Fibroblast of upper back skin (primary cell): Measurements from ENCODE around the gene PMP22.
"Not testable (repeated sequence)": the region's sequence is repeated elsewhere in the genome, so short reads cannot be mapped to it uniquely, and the experiment has no call there.

Experiments
- DNase-seq: peaks from one replicate; pipeline ENCODE4 v3.0.0-alpha.2; 2013

PMP22 gene

GRCh38 chr17:15200574-15200973, 64.6 kb downstream of the PMP22 start:
- not testable (repeated sequence) for DNase-seq

DNA sequence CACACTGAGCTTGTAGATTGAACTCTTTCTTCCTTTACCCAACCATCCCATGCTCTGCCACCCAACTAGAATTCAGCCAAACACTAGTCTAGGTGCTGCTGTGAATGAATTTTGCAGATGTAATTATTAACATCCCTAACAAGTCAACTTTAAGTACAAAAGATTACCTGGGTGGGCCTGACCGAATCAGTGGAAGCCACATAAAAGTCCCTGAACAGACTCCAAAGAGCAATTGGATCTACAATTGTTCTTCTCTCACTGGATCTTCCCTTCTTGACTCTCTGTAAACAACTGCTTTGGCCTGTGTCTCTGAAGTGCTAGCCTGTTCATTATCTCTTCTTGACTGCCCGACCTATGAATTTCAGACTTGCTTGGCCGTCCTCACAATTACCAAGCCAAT, 67.9 kb downstream of the PMP22 start:
- no peak for DNase-seq

DNA sequence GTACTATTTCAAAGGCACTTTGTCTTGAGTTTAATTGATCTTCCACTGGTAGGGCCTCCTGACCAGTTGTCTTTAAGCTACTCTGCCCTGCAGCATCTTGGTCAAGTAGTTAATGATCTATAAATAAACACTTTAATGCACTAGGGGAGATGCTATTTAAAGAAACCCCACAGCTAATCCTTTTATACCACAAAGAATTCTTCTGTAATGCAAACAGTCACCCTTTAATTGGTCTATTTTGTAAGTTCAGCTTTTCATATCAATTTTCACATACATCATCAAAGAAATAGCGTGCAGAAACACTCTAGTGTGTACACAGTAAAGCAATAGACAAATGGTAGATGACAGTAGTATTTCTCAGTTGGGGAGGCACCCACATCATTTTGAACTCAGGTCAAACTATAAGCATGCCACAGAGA, 70.3 kb downstream of the PMP22 start:
- DNase-seq: peak; percentile 51

- peak; percentile 81 for DNase-seq
Observed at GRCh38 chr17:15185625-15185991, 79.5 kb downstream of the PMP22 start.

DNA sequence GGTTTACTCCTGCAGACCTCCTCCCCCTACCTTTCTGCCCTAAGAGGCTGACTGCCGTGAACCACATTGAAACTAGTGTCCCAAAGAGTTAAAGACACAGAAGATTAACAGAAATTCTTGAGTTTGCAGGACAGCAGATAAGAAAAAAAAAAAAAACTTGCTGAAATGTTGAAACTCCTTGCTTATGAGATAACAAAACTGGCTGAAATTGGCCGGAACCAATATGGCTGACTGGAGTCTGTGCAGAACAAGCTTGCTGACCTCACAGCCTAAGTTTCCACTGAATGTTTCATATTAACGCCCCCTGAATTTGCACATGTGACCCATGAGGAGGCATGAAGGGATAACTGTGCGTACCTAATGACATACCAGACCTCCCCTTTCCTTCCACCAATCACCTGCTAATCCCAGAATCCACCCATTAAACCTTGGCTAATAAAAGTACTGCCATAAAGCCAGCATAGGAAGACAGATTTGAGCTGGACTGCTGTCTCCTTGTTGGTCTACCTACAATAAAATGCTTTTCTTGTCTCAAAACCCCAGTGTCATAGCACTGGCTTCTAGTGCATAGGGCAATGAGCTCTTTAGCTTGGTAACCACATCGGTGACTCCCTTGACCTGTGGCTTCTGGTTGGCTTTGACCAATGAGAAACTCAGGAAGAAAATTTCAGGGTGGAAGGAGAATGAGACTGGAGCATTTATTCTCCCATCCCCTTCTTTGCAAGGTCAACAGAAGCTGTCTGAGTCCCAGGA, 80.1 kb downstream of the PMP22 start:
- DNase-seq: no peak

GRCh38 chr17:15181816-15182215, 83.3 kb downstream of the PMP22 start:
- DNase-seq: no peak

GRCh38 chr17:15181333-15181732, 83.8 kb downstream of the PMP22 start:
- DNase-seq: no peak

- no peak for DNase-seq
Observed at GRCh38 chr17:15180121-15180561, 85.0 kb downstream of the PMP22 start.
